Activated CD8-positive, alpha-beta memory T cell treated with anti-CD3 and anti-CD28 coated beads for 36 hours (primary cell): ENCODE data around the gene RNF183. TPM values are rescaled to one million over a fixed set of nuclear protein-coding genes. Genes with fewer than 3 reads are reported as not detected.

ENCODE experiments used
- CTCF ChIA-PET: fragments of 350-600 bp; sonication (Branson Sonifier 250); formaldehyde crosslinking; loops from one replicate; lab custom pipeline; 2021; ENCODE audit warnings: antibody characterized with exemption; lab: Charles Lee
- POLR2A ChIA-PET: fragments of 350-600 bp; sonication (Branson Sonifier 250); formaldehyde crosslinking; loops from one replicate; lab custom pipeline; 2021; ENCODE audit warnings: antibody characterized with exemption; lab: Charles Lee
- total RNA-seq, 2 experiments: library from RNA; stranded (reverse); gene quantifications; one replicate each; pipeline ENCODE4 v1.2.3, GENCODE V29; 2021

Gene RNF183, protein sequence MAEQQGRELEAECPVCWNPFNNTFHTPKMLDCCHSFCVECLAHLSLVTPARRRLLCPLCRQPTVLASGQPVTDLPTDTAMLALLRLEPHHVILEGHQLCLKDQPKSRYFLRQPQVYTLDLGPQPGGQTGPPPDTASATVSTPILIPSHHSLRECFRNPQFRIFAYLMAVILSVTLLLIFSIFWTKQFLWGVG
- not detected for total RNA-seq

DNA sequence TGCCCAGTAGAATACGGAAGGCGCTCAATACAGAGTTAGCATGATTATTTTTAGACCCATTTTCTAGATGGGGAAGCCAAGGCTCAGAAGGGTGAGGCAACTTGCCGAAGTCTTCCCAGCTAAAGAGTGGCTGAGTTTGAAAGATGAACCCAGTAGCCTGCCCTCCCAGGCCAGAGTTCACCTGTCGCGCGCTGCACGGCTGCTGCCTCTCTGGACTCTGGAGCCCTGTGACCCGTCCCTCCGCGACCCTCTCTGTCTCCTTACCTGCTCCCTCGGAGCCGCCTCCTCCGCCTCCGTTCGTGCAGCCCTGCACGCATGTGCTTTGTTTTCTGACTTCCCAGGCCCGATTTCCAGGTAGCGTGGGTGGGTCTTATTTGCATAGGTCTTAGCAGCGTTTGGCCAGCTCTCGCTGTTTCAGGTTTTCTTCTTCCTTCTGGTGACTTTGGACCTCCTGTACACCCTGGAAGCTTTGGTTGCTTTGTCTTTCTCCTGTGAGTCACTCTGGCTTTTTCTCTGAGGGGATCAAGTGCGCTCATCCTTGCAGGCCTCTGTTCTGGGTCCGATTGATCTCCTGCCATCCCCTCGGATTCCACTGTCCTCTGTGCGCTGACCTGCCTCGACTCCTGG is at the start of gene RNF183:
TSS of gene RNF183 (minus strand) at position 585 of the 627 bp plus-strand sequence. CDS start 5,192 bp downstream, outside the sequence.
- ChIA-PET POLR2A (no interaction called here), CTCF (no interaction called here)

DNA sequence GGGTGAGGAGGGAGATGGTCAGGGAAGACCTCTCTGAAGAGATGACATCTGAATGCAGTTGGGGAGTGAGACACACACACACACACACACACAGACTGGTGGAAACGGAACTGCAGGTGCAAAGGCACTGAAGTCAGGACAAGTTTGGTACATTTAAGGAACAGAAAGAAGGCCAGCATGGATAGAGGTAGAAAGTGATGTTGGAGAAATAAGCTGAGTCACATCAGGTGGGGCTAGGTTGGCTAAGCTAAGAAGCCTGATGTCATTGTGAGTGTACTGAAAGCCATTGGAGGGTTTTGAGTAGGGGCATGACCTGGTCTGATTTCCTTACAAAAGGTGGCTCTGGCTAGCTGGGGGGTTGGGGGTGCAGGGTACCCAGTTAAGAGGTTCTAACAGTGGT is 49.2 kb upstream of the RNF183 start:
- CTCF ChIA-PET = no interaction called here
- POLR2A ChIA-PET = no interaction called here

DNA sequence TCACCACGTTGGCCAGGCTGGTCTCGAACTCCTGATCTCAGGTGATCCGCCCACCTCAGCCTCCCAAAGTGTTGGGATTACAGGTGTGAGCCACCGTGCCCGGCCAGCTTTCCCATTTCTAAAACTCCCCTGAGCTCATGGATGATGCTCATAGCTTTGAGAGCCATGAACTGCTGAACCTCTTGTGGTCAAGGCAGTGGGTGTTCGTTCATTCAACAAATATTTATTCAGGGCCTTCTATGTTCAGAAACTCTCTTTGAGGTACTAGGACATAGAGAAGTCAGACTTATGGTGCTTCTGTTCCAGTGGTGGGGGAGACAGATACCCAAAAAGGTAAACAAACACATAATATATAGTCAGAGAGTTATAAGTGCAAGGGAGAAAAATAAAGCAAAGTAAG is 48.8 kb upstream of the RNF183 start:
- ChIA-PET POLR2A (no interaction called here), CTCF (interaction anchor here (0.8 kb wide), 1 partner anchor 11 kb away, joined by 3 read pairs; the partner anchor contains the start of gene WDR31)

DNA sequence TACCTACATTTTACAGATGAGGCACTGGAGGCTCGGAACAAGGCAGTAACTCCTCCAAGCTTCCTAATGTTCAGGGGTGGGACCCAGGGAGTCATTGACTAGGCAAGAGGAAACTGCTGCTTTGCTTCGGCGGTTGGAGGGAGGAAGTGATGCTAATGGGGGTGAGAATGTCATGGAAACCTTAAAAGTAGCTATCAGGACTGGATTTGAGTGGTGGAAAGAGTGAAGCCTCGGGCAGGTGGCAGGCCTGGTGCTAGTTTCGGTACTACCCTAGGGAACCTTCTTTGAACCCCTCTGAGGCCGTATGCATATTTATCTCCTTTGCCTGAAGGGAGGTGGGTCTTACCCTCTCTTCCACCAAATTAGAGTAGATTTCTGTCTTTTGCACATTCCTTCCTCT is 47.8 kb upstream of the RNF183 start:
- POLR2A ChIA-PET = interaction anchor here (0.7 to 1.4 kb wide), 3 partner anchors 25 to 130 kb away, joined by 3 to 6 read pairs (median 4); partner anchors contain the start of genes C9orf43, FKBP15, HDHD3 and POLE3
- CTCF ChIA-PET = interaction anchor here (0.7 to 3.2 kb wide), 7 partner anchors 8 to 307 kb away, joined by 3 to 10 read pairs (median 3); partner anchors contain the start of genes CDC26, FKBP15, PRPF4 and SLC31A1

DNA sequence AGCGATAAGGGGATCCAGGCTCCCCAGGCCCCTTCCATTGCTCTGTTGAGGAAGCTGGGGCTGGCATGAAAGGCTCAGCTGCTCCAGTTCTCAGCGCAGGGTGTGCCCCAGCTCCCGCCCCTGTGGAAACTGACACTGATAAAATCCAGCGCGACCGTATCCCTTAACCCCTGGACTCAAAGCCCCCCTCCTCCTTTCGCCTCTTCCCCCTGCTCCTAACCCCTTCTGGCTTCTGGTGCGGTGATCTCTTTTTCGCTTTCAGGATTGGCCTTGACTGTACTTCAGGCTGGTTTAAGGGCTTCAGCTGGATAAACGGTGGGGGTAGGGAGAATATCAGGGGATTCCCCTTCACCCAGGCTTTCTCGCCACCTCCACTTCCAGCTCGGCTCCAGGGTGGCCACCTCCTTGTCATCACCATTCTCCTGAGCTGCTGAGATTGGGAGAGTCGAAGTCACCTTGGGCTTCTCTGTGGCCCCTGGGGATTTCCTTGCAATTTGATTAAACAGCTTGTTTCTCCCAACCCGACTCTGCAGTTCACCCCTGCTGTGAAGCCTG is 47.0 kb upstream of the RNF183 start:
- ChIA-PET CTCF (interaction anchor here (0.8 to 3.2 kb wide), 7 partner anchors 8 to 129 kb away, joined by 3 to 10 read pairs (median 3); partner anchors contain the start of genes CDC26, FKBP15, PRPF4 and SLC31A1), POLR2A (interaction anchor here (0.7 to 1.4 kb wide), 5 partner anchors 11 to 129 kb away, joined by 3 to 6 read pairs (median 4); partner anchors contain the start of genes C9orf43, FKBP15, HDHD3 and POLE3)

DNA sequence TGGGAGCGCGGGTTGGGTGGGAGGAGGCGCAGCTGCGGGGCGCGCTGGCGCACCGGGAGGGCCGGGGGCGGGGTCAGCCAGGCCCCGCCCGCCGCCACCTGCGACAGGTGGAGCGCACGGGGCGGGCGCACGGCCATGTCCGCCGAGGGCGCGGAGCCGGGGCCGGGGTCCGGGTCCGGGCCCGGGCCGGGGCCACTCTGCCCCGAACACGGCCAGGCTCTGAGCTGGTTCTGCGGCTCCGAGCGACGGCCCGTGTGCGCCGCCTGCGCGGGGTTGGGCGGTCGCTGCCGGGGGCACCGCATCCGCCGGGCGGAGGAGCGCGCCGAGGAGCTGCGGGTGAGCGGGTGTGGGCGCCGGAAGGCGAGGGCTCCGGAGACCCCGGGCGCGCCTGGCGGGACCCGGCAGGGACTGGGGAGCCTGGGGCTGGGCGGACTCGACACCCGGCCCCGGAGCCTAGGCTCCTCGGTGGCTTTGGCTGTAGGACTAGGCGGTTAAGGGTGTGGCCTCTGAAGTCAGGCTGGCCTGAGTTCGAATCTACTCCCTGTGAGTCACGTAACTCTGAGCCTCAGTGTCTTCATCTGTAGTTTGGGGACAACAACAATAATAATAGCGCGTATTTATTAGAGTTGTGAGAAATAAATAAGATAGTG is 46.4 kb upstream of the RNF183 start, which contains the start of gene BSPRY:
TSS of gene BSPRY (plus strand) at position 97 of the 650 bp plus-strand sequence. CDS start at position 136, 39 bp downstream.
- POLR2A ChIA-PET = interaction anchor here (1.2 to 1.4 kb wide), 4 partner anchors 10 to 129 kb away, joined by 3 to 5 read pairs (median 4); partner anchors contain the start of genes FKBP15, HDHD3, SLC31A1 and WDR31
- CTCF ChIA-PET = interaction anchor here (0.9 to 3.2 kb wide), 4 partner anchors 9 to 75 kb away, joined by 3 to 10 read pairs (median 5); partner anchors contain the start of genes CDC26, PRPF4 and WDR31

DNA sequence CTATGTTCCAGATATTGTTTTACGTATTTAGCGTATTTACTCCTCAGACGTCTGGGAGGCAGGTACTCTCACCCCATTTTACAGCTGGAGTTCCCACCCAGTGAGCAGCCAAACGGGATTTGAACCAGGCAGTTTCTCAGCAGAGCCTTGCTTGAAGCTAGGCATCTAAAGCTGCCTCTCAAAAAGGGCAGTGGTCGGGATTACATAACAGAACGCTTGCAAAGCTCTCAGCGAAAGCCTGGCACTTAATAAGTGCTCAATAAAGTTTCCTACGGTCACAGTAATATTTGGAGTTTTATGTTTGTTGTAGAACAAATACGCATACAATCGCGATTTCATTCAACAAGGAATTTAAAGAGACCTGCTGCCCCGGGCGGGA is 45.9 kb upstream of the RNF183 start:
- CTCF ChIA-PET = interaction anchor here (0.9 to 3.2 kb wide), 2 partner anchors 39 to 74 kb away, joined by 3 to 10 read pairs; partner anchors contain the start of genes CDC26 and PRPF4
- POLR2A ChIA-PET = interaction anchor here (1.3 kb wide), 2 partner anchors 28 to 74 kb away, joined by 4 read pairs; partner anchors contain the start of gene HDHD3

DNA sequence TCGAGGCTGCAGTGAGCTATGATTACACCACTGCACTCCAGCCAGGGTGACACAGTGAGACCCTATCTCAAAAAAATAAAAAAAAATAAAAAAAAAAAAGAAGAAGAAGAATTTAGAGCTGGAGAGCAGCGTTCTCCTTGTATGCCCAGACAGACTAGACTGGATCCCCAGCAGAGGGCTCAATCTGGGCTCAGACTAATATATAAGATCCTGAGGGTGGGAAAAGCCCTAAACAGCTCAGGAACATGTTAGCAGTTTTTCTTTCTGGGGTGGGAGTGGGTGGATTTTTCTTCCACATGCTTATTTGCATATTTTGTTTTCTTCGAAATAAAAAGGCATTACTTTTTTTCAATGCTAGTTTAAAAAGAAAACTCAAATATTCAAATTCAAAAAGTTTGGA is 45.3 kb upstream of the RNF183 start:
- ChIA-PET POLR2A (interaction anchor here (1.3 kb wide), 1 partner anchor 74 kb away, joined by 4 read pairs; no protein-coding TSS in a partner anchor), CTCF (interaction anchor here (3.2 kb wide), 1 partner anchor 73 kb away, joined by 10 read pairs; the partner anchor contains the start of genes CDC26 and PRPF4)

DNA sequence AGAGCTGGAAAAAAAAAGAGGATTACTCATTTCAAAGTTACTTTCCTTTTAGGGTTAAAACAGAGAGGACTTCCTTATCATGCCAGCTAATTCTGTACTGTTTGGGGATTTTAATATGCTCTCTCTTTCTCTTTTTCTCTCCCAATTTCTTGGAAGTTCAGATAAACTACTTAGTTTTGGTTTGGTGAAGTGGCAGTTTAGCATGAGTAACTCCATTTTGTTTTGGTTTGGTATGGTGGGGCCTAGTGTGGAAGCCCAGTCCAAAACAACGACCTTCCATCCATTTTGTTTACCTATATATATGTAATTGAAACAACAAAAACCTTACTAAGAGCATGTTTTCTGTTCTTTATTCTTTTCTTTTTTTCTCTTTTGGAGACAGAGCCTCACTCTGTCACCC is 42.5 kb upstream of the RNF183 start:
- ChIA-PET POLR2A (no interaction called here), CTCF (no interaction called here)

DNA sequence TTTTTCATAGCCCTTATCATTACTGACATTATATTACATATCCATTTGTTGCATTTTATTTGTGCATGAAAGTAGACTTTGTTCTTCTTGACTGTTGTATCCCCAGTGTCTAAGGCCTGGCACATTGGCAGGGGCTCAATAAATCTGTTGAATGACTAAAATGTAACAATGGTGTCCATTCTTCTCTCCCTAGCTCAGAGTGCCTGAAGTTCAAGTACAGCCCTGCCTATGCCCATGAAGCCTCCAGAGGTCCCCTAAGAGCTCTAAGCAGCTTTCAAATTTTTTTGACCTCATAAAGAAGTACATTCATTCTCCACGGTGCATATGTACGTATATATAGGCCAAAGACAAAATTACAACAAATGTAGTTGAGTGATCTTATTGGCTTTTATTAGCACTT is 42.0 kb upstream of the RNF183 start:
- ChIA-PET CTCF (no interaction called here), POLR2A (no interaction called here)

DNA sequence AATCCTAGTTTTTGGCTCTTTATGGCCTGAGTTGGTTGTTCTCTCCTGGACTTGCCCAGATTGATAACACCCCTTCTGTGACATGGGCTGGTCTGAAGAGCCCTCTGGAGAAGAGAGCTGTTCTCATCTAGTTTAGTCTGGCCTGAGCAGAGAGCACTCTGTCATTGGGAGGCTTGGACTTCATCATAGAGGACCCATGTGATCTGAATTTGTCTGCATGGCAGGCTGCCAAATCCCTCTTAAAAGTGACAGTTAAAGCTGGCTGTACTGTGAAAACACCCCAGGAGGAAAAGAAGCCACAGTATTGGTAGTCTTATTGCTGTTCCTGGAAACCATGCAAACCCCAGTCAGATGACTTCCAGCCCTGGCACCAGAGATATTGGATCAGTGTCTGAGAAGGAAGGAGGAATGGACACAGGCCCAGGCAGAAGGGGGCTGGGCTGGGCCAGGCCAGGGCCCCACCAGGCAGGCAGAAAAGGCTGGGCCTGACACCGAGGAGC is 40.6 kb upstream of the RNF183 start:
- CTCF ChIA-PET = no interaction called here
- POLR2A ChIA-PET = no interaction called here

DNA sequence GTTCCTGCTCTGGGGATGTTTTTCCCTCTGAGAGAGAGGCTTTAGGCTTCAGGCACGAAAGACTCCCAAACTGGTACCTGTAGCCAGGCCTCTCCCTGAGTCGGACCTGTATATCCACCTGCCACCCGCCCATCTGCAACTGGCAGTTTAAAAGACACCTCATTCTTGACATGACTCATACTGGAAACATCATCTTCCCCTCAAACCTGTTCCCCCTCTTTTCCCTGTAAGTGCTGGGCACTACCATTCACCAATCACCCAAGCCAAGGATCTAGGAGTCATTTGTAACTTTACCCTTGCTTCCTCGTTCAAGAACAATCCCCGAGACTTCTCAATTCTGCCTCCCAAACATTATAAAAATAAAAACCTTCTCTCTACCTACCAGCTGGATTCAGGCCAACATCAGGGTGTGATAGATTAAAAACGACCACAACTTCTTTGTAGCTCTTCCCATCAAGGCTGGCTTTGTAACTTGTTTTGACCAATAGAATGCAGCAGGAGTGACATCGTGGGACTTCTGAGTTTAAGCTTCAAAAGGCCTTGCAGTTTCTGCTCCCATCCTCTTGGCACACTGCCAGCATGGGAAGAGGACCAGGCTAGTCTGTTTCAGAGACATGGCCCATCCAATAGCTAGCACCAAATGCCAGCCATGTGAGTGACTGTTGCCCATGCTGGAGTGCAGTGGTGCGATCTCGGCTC is 38.7 kb upstream of the RNF183 start:
- CTCF ChIA-PET = interaction anchor here (1.1 to 1.7 kb wide), 3 partner anchors 9 to 67 kb away, joined by 3 to 4 read pairs (median 4); no protein-coding TSS in a partner anchor

DNA sequence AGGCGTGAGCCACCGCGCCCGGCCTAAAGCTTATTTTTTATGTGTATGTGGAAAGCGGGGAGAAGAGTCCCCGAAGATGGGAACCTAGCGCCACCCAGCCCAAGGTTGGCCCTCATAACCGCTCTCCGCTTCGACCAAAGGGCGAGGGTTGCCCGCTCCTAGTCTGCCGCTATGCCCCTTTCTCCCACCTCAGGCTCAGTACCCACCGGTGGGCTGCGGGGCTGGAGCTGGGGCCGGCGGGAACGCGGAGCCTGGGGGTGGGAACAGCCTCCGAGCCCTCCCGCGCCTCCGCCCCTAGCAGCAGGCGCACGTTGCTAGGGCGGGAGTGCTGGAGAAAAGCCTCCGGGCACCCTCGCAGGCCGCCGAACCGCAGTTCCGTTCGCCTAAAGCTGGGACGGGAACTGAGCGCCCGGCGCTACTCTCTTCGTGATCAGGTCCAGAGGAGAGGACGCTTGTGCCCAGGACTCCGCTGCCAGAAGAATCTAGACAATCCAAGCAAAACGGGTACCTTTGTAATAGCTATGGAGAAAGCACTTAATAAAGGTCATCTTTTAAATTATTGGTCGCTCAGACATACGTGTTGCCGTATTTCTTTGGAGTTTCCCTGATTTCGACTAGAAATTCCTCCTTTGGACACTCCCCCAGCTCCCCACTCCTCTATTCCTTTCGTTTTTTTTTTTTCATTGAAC is 37.0 kb upstream of the RNF183 start, which contains the start of gene WDR31:
TSS of gene WDR31 (minus strand) at position 265 of the 689 bp plus-strand sequence. CDS start 8,253 bp downstream, outside the sequence.
- CTCF ChIA-PET = interaction anchor here (0.8 to 1.7 kb wide), 7 partner anchors 10 to 65 kb away, joined by 3 to 7 read pairs (median 3); no protein-coding TSS in a partner anchor

More for the DNA sequence above, 38.7 kb upstream of the RNF183 start:
- POLR2A ChIA-PET = no interaction called here

DNA sequence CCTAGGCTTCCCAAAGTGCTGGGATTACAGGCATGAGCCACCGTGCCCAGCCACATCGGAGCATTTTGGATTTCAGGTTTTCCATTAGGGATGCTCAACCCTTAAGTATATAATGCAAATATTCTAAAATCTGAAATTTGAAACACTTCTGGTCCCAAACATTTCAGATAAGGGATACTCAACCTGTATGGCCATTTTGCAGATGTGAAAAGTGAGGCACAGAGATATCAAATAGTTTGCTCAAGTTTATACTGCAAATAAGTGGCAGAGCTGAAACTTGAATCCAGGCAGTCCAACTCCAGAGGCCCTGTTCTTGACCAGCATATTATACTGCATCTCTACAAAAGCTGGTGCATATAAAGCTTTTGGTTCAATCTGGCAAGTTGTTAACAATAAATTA is 34.5 kb upstream of the RNF183 start:
- POLR2A ChIA-PET = no interaction called here
- CTCF ChIA-PET = no interaction called here

More for the DNA sequence above, 37.0 kb upstream of the RNF183 start, which contains the start of gene WDR31:
- POLR2A ChIA-PET = interaction anchor here (0.7 to 1.8 kb wide), 6 partner anchors 10 to 65 kb away, joined by 3 to 7 read pairs (median 4); partner anchors contain the start of gene HDHD3

DNA sequence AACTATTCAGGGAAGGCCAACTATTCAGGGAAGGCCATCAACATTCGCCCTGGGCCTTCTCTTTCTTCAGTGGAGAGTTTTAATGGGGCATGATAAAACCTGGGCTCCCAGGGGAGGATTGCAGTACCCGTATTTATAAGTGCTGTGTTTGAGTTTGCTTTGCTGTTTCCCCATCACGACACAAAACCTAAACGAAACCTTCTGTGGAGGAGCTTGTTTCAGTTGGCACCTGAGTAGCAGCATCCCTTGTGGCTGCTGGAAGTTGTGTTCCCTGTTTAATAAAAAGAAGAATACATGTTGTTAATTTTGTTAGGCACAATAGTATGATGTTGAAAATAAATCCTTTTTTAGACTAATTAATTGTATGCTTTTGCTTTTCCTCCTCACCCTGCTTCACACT is 28.6 kb upstream of the RNF183 start:
- POLR2A ChIA-PET = no interaction called here
- CTCF ChIA-PET = no interaction called here

DNA sequence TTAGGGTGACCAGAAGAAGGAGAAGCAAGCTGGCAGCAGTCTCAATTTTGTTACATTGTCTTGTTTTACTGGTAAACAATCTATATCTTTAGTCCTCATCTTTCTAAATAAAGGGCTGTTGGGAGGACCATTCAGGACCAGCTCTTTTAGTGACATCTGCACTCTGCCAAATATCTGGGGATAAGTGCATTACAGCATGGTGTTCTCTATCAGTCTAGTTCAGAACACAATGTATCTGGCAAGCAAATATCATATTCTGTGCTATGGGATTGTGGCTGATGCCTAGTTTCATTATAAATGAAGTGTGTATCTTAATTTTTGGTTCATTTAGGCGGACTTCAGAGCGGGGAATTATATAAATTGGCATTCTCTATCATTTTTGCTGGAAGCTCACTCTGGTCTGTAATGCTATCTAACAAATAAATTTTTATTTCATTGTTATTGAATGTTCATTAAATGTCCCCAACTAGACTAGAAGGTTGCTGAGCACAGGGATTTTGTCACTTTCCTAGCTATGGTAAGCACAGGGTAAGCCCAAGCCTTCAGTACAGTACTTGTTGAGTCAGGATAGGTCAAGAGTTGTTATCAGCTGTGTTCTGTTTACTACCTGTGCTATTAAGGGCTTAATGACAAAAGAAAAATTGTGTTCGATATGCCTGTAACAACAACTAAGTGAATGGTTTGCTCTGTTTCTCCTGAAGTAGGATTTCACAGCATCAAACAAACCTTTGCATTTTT is 25.0 kb upstream of the RNF183 start:
- ChIA-PET CTCF (no interaction called here), POLR2A (no interaction called here)
